MM.1S (cell line): ENCODE measurements around the gene STK32C.

ENCODE experiments used
- DNase-seq: peaks from one replicate; pipeline ENCODE4 v3.0.0-alpha.2; 2015
- H2AFZ ChIP-seq: fragments of 300-600 bp; sonication (generic); 2 replicates; pipeline ENCODE4 v1.6.0; 2016; ENCODE audit warnings: antibody characterized with exemption, low read length
- H3F3A ChIP-seq: fragments of 300-600 bp; sonication (generic); 2 replicates; pipeline ENCODE4 v1.6.1; 2016; ENCODE audit warnings: mild to moderate bottlenecking, antibody characterized with exemption, low read length, moderate library complexity, mixed read lengths; ENCODE audit not compliant: insufficient read depth
- H3K27ac ChIP-seq: fragments of 300-600 bp; sonication (generic); 2 replicates; pipeline ENCODE4 v1.5.1; 2016; ENCODE audit warnings: mild to moderate bottlenecking, low read length
- H3K27me3 ChIP-seq: fragments of 300-600 bp; sonication (generic); replicated peaks from 2 replicates; pipeline ENCODE4 v1.6.0; 2016; ENCODE audit warnings: low read length; ENCODE audit not compliant: insufficient read depth
- H3K36me3 ChIP-seq: fragments of 300-600 bp; sonication (generic); replicated peaks from 2 replicates; pipeline ENCODE4 v1.6.1; 2016; ENCODE audit warnings: mild to moderate bottlenecking, low read length, mixed read lengths; ENCODE audit not compliant: insufficient read depth
- H3K4me1 ChIP-seq: fragments of 300-600 bp; sonication (generic); 2 replicates; pipeline ENCODE4 v1.6.1; 2016; ENCODE audit warnings: low read length, mixed read lengths
- H3K4me2 ChIP-seq: fragments of 300-600 bp; sonication (generic); 2 replicates; pipeline ENCODE4 v1.6.0; 2016; ENCODE audit warnings: low read depth, low read length
- H3K4me3 ChIP-seq: fragments of 300-600 bp; sonication (generic); 2 replicates; pipeline ENCODE4 v1.5.1; 2016; ENCODE audit warnings: low read length, mixed read lengths
- H3K79me2 ChIP-seq: fragments of 300-600 bp; sonication (generic); 2 replicates; pipeline ENCODE4 v1.6.1; 2016; ENCODE audit warnings: mixed run types, low read length, mixed read lengths
- H3K9ac ChIP-seq: fragments of 300-600 bp; sonication (generic); 2 replicates; pipeline ENCODE4 v1.6.1; 2016; ENCODE audit warnings: low read length, mixed read lengths
- H3K9me2 ChIP-seq: fragments of 300-600 bp; sonication (generic); replicated peaks from 2 replicates; pipeline ENCODE4 v1.6.1; 2016; ENCODE audit warnings: mild to moderate bottlenecking, low read length, mixed read lengths; ENCODE audit not compliant: insufficient read depth
- H3K9me3 ChIP-seq: fragments of 300-600 bp; sonication (generic); replicated peaks from 2 replicates; pipeline ENCODE4 v1.6.1; 2016; ENCODE audit warnings: mild to moderate bottlenecking, low read length, mixed read lengths; ENCODE audit not compliant: insufficient read depth
- H4K20me1 ChIP-seq: fragments of 300-600 bp; sonication (generic); 2 replicates; pipeline ENCODE4 v1.6.1; 2016; ENCODE audit warnings: mild to moderate bottlenecking, low read length, moderate library complexity, mixed read lengths; ENCODE audit not compliant: insufficient read depth
- EZH2 ChIP-seq: fragments of 300-600 bp; sonication (generic); optimal IDR thresholded peaks from 2 replicates; pipeline ENCODE3; 2017; ENCODE audit warnings: low read depth, mild to moderate bottlenecking, antibody characterized with exemption, low read length, mixed read lengths
- EZH2phosphoT487 ChIP-seq: fragments of 300-600 bp; sonication (generic); IDR thresholded peaks from 2 replicates; pipeline ENCODE4 v1.6.1; 2018; ENCODE audit warnings: antibody characterized with exemption, low read length
- TF ChIP-seq, protein P1 (sequence below): fragments of 300-600 bp; sonication (generic); IDR thresholded peaks from 2 replicates; pipeline ENCODE4 v1.5.1; 2016; ENCODE audit warnings: antibody characterized with exemption, low read length, mixed read lengths

STK32C gene

DNA sequence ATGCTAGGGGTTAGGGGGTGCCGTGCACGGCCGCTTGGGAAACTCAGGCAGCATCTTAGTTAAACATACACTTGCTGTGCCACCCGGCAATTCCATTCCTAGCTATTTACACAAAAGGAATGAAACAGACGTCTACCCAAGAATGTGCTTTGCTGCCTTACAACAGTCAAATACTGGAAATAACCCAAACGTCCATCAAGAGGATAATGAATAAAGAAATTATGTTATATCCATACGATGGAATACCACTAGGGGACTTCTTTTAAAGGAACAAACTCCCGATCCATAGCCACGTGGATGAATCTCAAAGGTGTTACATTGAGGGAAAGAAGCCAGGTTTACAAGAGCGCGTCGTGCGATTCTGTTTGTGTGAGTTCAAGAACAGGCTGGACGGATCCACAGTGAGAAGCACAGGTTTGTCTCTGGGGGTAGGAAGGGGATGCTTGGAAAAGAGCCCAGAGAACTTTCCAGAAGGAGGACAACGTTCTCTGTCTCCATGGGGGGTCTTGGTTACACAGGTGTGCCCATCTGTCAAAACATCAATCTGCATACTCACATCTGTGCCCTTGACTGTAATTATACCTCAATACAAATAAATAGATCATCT lies 41.8 kb downstream of the STK32C start:
- H3K9ac ChIP-seq: no peak overlapping the region
- no peak overlapping the region for H3K4me2 ChIP-seq
- no peak overlapping the region for H3K4me3 ChIP-seq
- H3K79me2 ChIP-seq: peaks cover 14% of the 10 kb centered on the region
- TF ChIP-seq, protein P1, sequence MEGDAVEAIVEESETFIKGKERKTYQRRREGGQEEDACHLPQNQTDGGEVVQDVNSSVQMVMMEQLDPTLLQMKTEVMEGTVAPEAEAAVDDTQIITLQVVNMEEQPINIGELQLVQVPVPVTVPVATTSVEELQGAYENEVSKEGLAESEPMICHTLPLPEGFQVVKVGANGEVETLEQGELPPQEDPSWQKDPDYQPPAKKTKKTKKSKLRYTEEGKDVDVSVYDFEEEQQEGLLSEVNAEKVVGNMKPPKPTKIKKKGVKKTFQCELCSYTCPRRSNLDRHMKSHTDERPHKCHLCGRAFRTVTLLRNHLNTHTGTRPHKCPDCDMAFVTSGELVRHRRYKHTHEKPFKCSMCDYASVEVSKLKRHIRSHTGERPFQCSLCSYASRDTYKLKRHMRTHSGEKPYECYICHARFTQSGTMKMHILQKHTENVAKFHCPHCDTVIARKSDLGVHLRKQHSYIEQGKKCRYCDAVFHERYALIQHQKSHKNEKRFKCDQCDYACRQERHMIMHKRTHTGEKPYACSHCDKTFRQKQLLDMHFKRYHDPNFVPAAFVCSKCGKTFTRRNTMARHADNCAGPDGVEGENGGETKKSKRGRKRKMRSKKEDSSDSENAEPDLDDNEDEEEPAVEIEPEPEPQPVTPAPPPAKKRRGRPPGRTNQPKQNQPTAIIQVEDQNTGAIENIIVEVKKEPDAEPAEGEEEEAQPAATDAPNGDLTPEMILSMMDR: no peak
- TF ChIP-seq EZH2phosphoT487: no peak
- TF ChIP-seq EZH2: no peak
- H3K27me3 ChIP-seq: no peaks in the 10 kb centered on the region
- no peak for DNase-seq
- H3K4me1 ChIP-seq: no peaks in the 10 kb centered on the region
- no peaks in the 10 kb centered on the region for H4K20me1 ChIP-seq
- no peaks in the 10 kb centered on the region for H3K9me2 ChIP-seq
- no peaks in the 10 kb centered on the region for H3F3A ChIP-seq
- no peaks in the 10 kb centered on the region for H3K9me3 ChIP-seq
- H3K27ac ChIP-seq: no peak overlapping the region
- no peaks in the 10 kb centered on the region for H3K36me3 ChIP-seq
- H2AFZ ChIP-seq: no peak overlapping the region

DNA sequence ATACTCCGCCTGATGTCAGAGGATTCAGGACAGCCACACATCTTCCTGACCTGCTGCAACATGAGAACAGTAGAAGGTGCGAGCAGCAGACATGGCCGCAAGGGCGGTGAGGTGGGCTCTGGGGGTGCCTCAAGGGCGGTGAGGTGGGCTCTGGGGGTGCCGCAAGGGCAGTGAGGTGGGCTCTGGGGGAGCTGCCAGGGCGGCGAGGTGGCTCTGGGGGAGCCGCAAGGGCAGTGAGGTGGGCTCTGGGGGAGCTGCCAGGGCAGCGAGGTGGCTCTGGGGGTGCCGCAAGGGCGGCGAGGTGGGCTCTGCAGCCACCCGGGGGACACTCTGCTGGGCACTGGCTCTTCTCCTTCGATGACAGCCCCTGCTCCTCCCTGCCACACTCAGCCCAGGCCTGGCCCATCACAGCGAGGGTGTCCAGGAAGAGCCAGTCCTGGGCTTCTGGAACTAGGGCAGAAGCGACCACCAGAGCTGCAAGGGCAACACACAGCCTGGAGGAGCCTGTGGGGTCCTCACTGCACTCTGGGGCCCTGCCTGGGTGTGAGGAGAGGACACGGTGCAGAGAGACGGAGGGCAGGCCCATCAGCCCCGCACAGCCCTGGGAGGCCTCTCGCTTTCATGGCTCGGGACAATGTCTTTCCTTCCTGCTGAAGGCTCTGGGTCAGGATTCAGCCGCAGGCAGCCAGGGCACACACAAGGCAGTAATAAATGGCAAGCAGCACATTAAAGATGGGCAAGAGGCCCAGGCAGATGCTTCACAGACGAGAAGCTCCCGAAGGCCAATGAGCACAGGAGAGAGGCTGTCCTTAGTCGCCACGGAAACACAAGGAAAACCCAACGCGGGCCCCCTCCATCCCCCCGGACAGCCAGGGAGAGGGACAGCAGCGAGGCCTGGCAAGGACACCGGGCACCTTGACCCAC lies 42.5 kb downstream of the STK32C start:
- Histone ChIP-seq H3K36me3 (no peaks in the 10 kb centered on the region), H3K9me2 (no peaks in the 10 kb centered on the region), H2AFZ (no peak overlapping the region), H3K4me2 (no peak overlapping the region), H3K79me2 (peaks cover 17% of the 10 kb centered on the region), H3K9me3 (no peaks in the 10 kb centered on the region), H3K9ac (no peak overlapping the region), H3K4me1 (no peaks in the 10 kb centered on the region), H3K27me3 (no peaks in the 10 kb centered on the region), H4K20me1 (no peaks in the 10 kb centered on the region), H3K27ac (no peak overlapping the region), H3K4me3 (no peak overlapping the region), H3F3A (no peaks in the 10 kb centered on the region)
- no peak for DNase-seq
- TF ChIP-seq EZH2: no peak
- TF ChIP-seq EZH2phosphoT487: no peak

DNA sequence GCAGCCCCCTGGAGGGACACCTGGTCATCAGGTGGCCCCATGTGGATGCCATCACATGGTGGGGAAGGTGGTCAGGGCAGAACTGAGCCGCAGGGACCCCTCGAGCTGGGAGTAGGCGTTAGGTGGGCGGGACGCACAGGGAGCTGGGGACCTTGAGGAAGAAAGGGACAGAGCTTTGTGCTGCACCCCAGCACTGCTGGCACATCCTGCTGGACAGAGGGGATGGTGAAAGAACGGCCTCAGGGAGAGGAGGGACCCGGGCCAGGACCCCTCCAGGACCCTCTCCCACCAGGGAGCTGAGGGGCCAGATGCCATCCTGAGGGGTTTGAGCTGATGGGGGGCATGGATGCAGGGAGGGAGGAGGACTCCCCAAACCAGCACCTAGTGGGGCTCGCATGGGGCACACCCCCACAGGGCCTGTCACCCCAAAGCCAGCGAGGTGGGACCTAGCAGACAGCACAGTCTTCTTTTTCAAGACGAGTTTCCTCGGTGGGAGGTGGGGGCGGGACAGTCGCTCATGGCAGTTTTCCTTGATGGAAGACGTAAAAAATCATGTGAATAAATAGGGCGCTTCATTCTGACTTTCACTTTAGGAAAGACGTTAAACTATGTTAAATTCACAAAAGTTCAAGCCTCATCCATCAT lies 43.3 kb downstream of the STK32C start:
- H3K4me1 ChIP-seq: no peaks in the 10 kb centered on the region
- DNase-seq: no peak
- H3F3A ChIP-seq: no peaks in the 10 kb centered on the region
- no peaks in the 10 kb centered on the region for H3K9me2 ChIP-seq
- H3K79me2 ChIP-seq: peaks cover 17% of the 10 kb centered on the region
- H2AFZ ChIP-seq: no peak overlapping the region
- H3K9ac ChIP-seq: no peak overlapping the region
- H3K27ac ChIP-seq: no peak overlapping the region
- H4K20me1 ChIP-seq: no peaks in the 10 kb centered on the region
- TF ChIP-seq, protein P1: no peak
- TF ChIP-seq EZH2phosphoT487 (no peak), EZH2 (no peak)
- no peak overlapping the region for H3K4me2 ChIP-seq
- no peaks in the 10 kb centered on the region for H3K9me3 ChIP-seq
- no peaks in the 10 kb centered on the region for H3K27me3 ChIP-seq
- H3K36me3 ChIP-seq: no peaks in the 10 kb centered on the region
- no peak overlapping the region for H3K4me3 ChIP-seq
